DND-41 (cell line): ENCODE results near the gene DUSP12.

Experiments
- CTCF ChIP-seq: IDR thresholded peaks from 2 replicates; pipeline ENCODE4 v1.5.1; 2012; ENCODE audit warnings: borderline replicate concordance, low read length, moderate library complexity, mild to moderate bottlenecking; ENCODE audit not compliant: poor library complexity, severe bottlenecking; ENCODE audit errors: extremely low read depth
- EZH2 ChIP-seq: IDR thresholded peaks from 3 replicates; pipeline ENCODE4 v1.6.1; 2012; ENCODE audit warnings: borderline replicate concordance, low read depth, mild to moderate bottlenecking, moderate library complexity, low read length, inconsistent platforms; ENCODE audit not compliant: severe bottlenecking

GRCh38 chr1:161727256-161727924, 22.2 kb upstream of the DUSP12 start:
- TF ChIP-seq CTCF: no peak
- no peak for TF ChIP-seq EZH2
